Breast epithelium (tissue), 4 donors: ENCODE data around the gene APOO. TPM values are rescaled to one million over a fixed set of nuclear protein-coding genes. Genes with fewer than 3 reads are reported as not detected.
A peak's percentile ranks its signal among the peaks of the same experiment; 100 is the strongest.

Experiments
- DNase-seq, 2 donors: peaks; one replicate each; pipeline ENCODE4 v3.0.0-alpha.2; 2019; ENCODE audit warnings: low spot score in 2 of 2
- H3K27ac ChIP-seq, 2 donors: fragments of 200-600 bp; sonication (generic) in 1 of 2; one replicate each; pipeline ENCODE4 v1.5.1; 2016 to 2019; ENCODE audit warnings: mild to moderate bottlenecking in 1 of 2
- H3K27me3 ChIP-seq, 2 donors: fragments of 200-600 bp; sonication (generic) in 1 of 2; one replicate each; pipeline versions ENCODE4 v1.5.1 to v1.6.0; 2017 to 2019; ENCODE audit warnings: control low read depth in 1 of 2, mild to moderate bottlenecking in 1 of 2
- H3K36me3 ChIP-seq: fragments of 200-600 bp; one replicate; pipeline ENCODE4 v1.5.1; 2019
- H3K4me1 ChIP-seq, 2 donors: fragments of 200-600 bp; sonication (generic); one replicate each; pipeline ENCODE4 v1.5.1; 2016 to 2019; ENCODE audit warnings: control low read depth in 1 of 2
- H3K4me3 ChIP-seq, 3 donors: fragments of 200-600 bp; sonication (generic); 1 replicate in 2 of 3; 2 replicates in 1 of 3; pipeline ENCODE4 v1.5.1; 2016 to 2019; ENCODE audit warnings: mild to moderate bottlenecking in 3 of 3, moderate library complexity in 2 of 3
- H3K9me3 ChIP-seq, 2 donors: fragments of 200-600 bp; sonication (generic) in 1 of 2; one replicate each; pipeline ENCODE4 v1.5.1; 2016 to 2019; ENCODE audit warnings: control low read depth in 1 of 2
- POLR2A ChIP-seq: fragments of 450-650 bp; IDR thresholded peaks from one replicate; pipeline ENCODE4 v1.6.1; 2016; ENCODE audit warnings: antibody characterized with exemption, mild to moderate bottlenecking, moderate library complexity
- POLR2AphosphoS5 ChIP-seq, 3 donors: sonication (generic); formaldehyde crosslinking; IDR thresholded peaks; one replicate each; pipeline ENCODE4 v1.6.1; 2017; ENCODE audit warnings: antibody characterized with exemption in 3 of 3
- intact Hi-C: fragments of 100-400 bp; cut with DNase I; formaldehyde crosslinking; loops from one replicate; pipeline ENCODE4 v1.15.1; 2023; ENCODE audit warnings: low total_unique reads
- total RNA-seq, 3 donors: library from RNA; depleted of rRNA; stranded (reverse); fragments of >200 nt; gene quantifications; one replicate each; pipeline ENCODE4 v1.1.0, GENCODE V29; 2016
- TF ChIP-seq, protein P1 (sequence below), 3 donors: fragments of 450-650 bp; IDR thresholded peaks; one replicate each; pipeline ENCODE4 v1.5.1; 2016 to 2017; ENCODE audit warnings: antibody characterized with exemption in 3 of 3, mild to moderate bottlenecking in 3 of 3, moderate library complexity in 3 of 3

The APOO gene
- total RNA-seq, 3 donors from 2014 or later = 5.8 to 16.7 (median 16.1) TPM

DNA sequence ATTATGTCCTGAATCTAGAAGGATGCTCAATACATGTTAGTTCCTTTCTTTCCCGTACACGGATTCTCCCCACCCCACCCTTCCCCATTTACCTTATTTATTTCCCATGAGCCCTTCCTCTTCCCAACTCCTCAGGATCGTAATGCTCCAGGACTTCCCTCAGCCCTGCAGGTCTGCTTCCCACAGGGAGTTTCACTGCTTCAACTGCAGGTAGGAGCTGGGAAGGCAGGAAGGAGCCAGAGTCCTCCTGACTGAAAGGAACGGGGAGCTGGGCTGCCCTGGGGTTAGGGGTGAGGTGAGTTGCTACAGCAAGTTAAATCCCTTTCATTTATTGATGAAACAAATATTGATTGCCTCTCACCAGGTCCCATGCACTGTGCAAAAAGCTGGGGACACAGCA, 91.6 kb downstream of the APOO start:
- H3K36me3 ChIP-seq = no peaks in the 10 kb centered on the region
- H3K27me3 ChIP-seq = peaks cover 0 to 2% of the 10 kb centered on the region in 2 donors
- DNase-seq = no peak
- no peak for TF ChIP-seq POLR2A
- H3K27ac ChIP-seq = no peak overlapping the region
- intact Hi-C loops = no loop called here
- no peaks in the 10 kb centered on the region for H3K4me1 ChIP-seq
- no peak overlapping the region for H3K4me3 ChIP-seq
- peaks cover 0 to 8% of the 10 kb centered on the region in 2 donors for H3K9me3 ChIP-seq

- Histone ChIP-seq H3K9me3 (peaks cover 0 to 8% of the 10 kb centered on the region in 2 donors), H3K36me3 (no peaks in the 10 kb centered on the region), H3K4me3 (no peak overlapping the region), H3K27me3 (no peaks in the 10 kb centered on the region), H3K27ac (no peak overlapping the region), H3K4me1 (no peaks in the 10 kb centered on the region)
- intact Hi-C loops = no loop called here
- TF ChIP-seq, protein P1, sequence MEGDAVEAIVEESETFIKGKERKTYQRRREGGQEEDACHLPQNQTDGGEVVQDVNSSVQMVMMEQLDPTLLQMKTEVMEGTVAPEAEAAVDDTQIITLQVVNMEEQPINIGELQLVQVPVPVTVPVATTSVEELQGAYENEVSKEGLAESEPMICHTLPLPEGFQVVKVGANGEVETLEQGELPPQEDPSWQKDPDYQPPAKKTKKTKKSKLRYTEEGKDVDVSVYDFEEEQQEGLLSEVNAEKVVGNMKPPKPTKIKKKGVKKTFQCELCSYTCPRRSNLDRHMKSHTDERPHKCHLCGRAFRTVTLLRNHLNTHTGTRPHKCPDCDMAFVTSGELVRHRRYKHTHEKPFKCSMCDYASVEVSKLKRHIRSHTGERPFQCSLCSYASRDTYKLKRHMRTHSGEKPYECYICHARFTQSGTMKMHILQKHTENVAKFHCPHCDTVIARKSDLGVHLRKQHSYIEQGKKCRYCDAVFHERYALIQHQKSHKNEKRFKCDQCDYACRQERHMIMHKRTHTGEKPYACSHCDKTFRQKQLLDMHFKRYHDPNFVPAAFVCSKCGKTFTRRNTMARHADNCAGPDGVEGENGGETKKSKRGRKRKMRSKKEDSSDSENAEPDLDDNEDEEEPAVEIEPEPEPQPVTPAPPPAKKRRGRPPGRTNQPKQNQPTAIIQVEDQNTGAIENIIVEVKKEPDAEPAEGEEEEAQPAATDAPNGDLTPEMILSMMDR (IDR thresholded peaks at IDR 0.05) = no peak
- no peak for DNase-seq
Measured at GRCh38 chrX:23815376-23815775, 92.4 kb downstream of the APOO start.

- no peaks in the 10 kb centered on the region for H3K36me3 ChIP-seq
- intact Hi-C loops = no loop called here
- no peak overlapping the region for H3K4me3 ChIP-seq
- TF ChIP-seq, protein P1 (IDR thresholded peaks at IDR 0.05) = no peak
- DNase-seq = no peak
- H3K27ac ChIP-seq = no peak overlapping the region
- H3K4me1 ChIP-seq = no peaks in the 10 kb centered on the region
- no peaks in the 10 kb centered on the region for H3K27me3 ChIP-seq
- H3K9me3 ChIP-seq = peaks cover 0 to 8% of the 10 kb centered on the region in 2 donors
Measured at GRCh38 chrX:23813808-23814207, 93.9 kb downstream of the APOO start.

GRCh38 chrX:23811656-23812055, 96.1 kb downstream of the APOO start:
- H3K27ac ChIP-seq = peak overlapping the region; percentile 22 to 67
- peaks cover 0 to 8% of the 10 kb centered on the region in 2 donors for H3K9me3 ChIP-seq
- no peaks in the 10 kb centered on the region for H3K27me3 ChIP-seq
- intact Hi-C loops = no loop called here
- H3K4me3 ChIP-seq = peak overlapping the region in 2 of 3 donors; percentile 24 to 27
- TF ChIP-seq, protein P1 (IDR thresholded peaks at IDR 0.05) = no peak
- TF ChIP-seq POLR2AphosphoS5 (IDR thresholded peaks at IDR 0.05) (no peak), POLR2A (no peak)
- no peaks in the 10 kb centered on the region for H3K4me1 ChIP-seq
- H3K36me3 ChIP-seq = no peaks in the 10 kb centered on the region
- DNase-seq = no peak

DNA sequence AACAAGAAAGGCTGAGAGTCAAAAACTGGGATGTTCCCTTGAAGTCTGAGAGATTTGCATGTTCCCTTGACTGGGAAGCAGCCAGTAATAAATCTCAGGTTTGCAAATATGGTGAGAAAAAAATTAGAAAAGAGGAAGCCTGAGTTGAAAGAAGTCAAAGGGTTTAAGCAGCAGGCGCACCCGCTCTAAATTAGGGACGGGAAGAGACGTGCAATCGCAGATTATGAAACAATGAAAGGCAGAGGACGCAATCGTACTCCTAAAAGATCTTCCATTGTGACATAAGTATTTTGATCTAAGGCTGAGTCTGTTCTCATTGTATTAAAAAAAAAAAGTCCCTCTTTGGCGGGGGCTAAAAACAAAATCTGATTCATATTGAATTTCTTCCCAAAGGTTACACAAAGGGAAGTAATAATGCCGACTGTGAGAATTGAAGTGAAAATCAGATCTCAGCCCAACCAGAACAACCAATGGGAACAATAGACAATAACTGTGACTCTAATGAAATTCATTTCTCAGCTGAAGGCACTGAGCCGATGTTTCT, 96.6 kb downstream of the APOO start:
- Histone ChIP-seq H3K27ac (peak overlapping the region; percentile 22 to 67), H3K9me3 (peaks cover 0 to 8% of the 10 kb centered on the region in 2 donors), H3K4me3 (peak overlapping the region in 2 of 3 donors; percentile 24 to 27), H3K4me1 (no peaks in the 10 kb centered on the region), H3K27me3 (no peaks in the 10 kb centered on the region), H3K36me3 (no peaks in the 10 kb centered on the region)
- peak in 2 of 3 donors; percentile 21 for TF ChIP-seq POLR2AphosphoS5 (IDR thresholded peaks at IDR 0.05)
- TF ChIP-seq, protein P1 (IDR thresholded peaks at IDR 0.05) = no peak
- intact Hi-C loops = no loop called here
- DNase-seq = no peak

DNA sequence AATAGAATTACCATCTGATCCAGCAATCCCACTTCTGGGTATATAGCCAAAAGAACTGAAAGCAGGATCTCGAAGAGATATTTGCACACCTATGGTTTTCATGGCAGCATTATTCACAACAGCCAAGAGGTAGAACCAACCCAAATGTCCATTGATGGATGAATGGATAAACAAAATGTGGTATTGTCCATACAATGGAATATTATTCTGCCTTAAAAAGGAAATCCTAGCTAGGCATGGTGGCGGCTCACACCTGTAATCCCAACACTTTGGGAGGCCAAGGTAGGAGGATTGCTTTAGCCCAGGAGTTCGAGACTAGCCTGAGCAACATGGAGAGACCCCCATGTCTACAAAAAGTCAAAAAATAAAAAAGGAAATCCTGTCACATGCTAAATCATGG, 97.5 kb downstream of the APOO start:
- TF ChIP-seq POLR2A = no peak
- TF ChIP-seq POLR2AphosphoS5 (IDR thresholded peaks at IDR 0.05) = no peak
- Histone ChIP-seq H3K4me3 (no peak overlapping the region), H3K9me3 (peaks cover 0 to 8% of the 10 kb centered on the region in 2 donors), H3K4me1 (no peaks in the 10 kb centered on the region), H3K27ac (no peak overlapping the region), H3K27me3 (no peaks in the 10 kb centered on the region), H3K36me3 (no peaks in the 10 kb centered on the region)
- no peak for DNase-seq
- intact Hi-C loops = no loop called here
